Adrenal gland (tissue), 12 donors: ENCODE results near the gene PLA2G4E. TPM values are rescaled to one million over a fixed set of nuclear protein-coding genes. Genes with fewer than 3 reads are reported as not detected.

Experiments used
- DNase-seq, 7 donors: peaks; one replicate each; pipeline ENCODE4 v3.0.0-alpha.2; 2019 to 2020
- H3K27ac ChIP-seq, 5 donors: fragments of 200-600 bp; sonication (generic) in 4 of 5; 1 replicate in 3 of 5; 2 replicates in 2 of 5; pipeline versions ENCODE4 v1.5.1 to v1.8.0; 2016 to 2020; ENCODE audit warnings: mild to moderate bottlenecking in 1 of 5
- H3K27me3 ChIP-seq: fragments of 200-600 bp; 2 replicates; pipeline ENCODE4 v1.8.0; 2021
- H3K36me3 ChIP-seq, 2 donors: fragments of 200-600 bp; replicated peaks in 1 of 2; 1 replicate in 1 of 2; 2 replicates in 1 of 2; pipeline versions ENCODE4 v1.5.1 to v1.8.0; 2018 to 2022
- H3K4me1 ChIP-seq, 2 donors: fragments of 200-600 bp; replicated peaks in 1 of 2; 1 replicate in 1 of 2; 2 replicates in 1 of 2; pipeline versions ENCODE4 v1.5.1 to v1.8.0; 2018 to 2021
- H3K4me3 ChIP-seq, 4 donors: fragments of 200-600 bp; sonication (generic) in 3 of 4; one replicate each; pipeline ENCODE4 v1.5.1; 2016 to 2018
- H3K9me3 ChIP-seq, 3 donors: fragments of 200-600 bp; sonication (generic) in 1 of 3; replicated peaks in 1 of 3; 1 replicate in 2 of 3; 2 replicates in 1 of 3; pipeline versions ENCODE4 v1.5.1 to v1.8.0; 2016 to 2021
- CTCF ChIP-seq, 6 experiments: fragments of 450-650 bp in 4 of 6; fragments of 200-600 bp in 2 of 6; sonication (generic) in 1 of 6; IDR thresholded peaks; 1 replicate in 5 of 6; 2 replicates in 1 of 6; pipeline versions ENCODE4 v1.5.1 to v1.8.0; 2016 to 2021; ENCODE audit warnings: antibody characterized with exemption in 6 of 6, mild to moderate bottlenecking in 2 of 6, moderate library complexity in 1 of 6
- POLR2A ChIP-seq, 2 donors: fragments of 450-650 bp; IDR thresholded peaks; one replicate each; pipeline ENCODE4 v1.6.1; 2017; ENCODE audit warnings: antibody characterized with exemption in 2 of 2, mild to moderate bottlenecking in 2 of 2, moderate library complexity in 1 of 2
- whole genome bisulfite sequencing, 4 donors: extraction: QIAGEN DNeasy Blood & Tissue Kit in 2 of 4; methylation state at CpG; one replicate each; pipeline versions ENCODE4 v1.1.5 to v1.1.7; 2013 to 2017; 5-methylcytosine and 5-hydroxymethylcytosine counted together
- intact Hi-C, 2 donors: fragments of 100-400 bp; cut with DNase I; formaldehyde crosslinking; loops; one replicate each; pipeline versions ENCODE4 v1.14.1 to v1.15.0; 2022 to 2023
- polyA plus RNA-seq, 3 donors: library from polyadenylated mRNA; stranded (reverse); fragments of 200-250 nt in 2 of 3; fragments of 350-450 nt in 1 of 3; fragmentation: Illumina TruSeq in 1 of 3; extraction: RNeasy Lipid Tissue Mini Kit (QIAGEN cat#74804) in 1 of 3; gene quantifications; one replicate each; pipeline ENCODE4 v1.2.3, GENCODE V29; 2013 to 2014
- total RNA-seq, 9 donors: library from RNA; depleted of rRNA in 4 of 9; stranded (reverse); fragments of >200 nt in 4 of 9; fragments of 120-200 nt in 1 of 9; fragmentation: NEBNext Ultra II Directional in 1 of 9; extraction: Animal tissue kit (Norgen Biotek cat#: 25700) in 1 of 9; gene quantifications; one replicate each; pipeline versions ENCODE4 v1.1.0 to v1.2.4, GENCODE V29; 2013 to 2023
- donor health status: healthy with polysubstance abuse.
- donor health status: Bipolar disorder and iron deficiency.
- donor health status: DM: yes; HTN: yes; CAD: no.
- donor health status: DM: no; HTN: no; CAD: no.
- donor health status: DM: no; HTN: no; CAD: no.
- donor health status: DM: yes; HTN: yes; CAD: no.

PLA2G4E gene
- total and polyA plus RNA-seq, 12 donors: 0.03 to 1.1 (median 0.23) TPM; not detected in 8

GRCh38 chr15:41987246-41987924 lies 33.5 kb downstream of the PLA2G4E start:
- Histone ChIP-seq H3K9me3 (no peaks in the 10 kb centered on the region), H3K27me3 (no peaks in the 10 kb centered on the region), H3K27ac (no peak overlapping the region), H3K4me3 (no peak overlapping the region), H3K4me1 (no peaks in the 10 kb centered on the region), H3K36me3 (no peaks in the 10 kb centered on the region)
- no peak for DNase-seq
- 72 to 84% (median 72%) methylated on average over 11 to 17 of the region's 17 CpGs for WGBS, 4 donors
- TF ChIP-seq POLR2A (IDR thresholded peaks at IDR 0.05): no peak
- no peak for TF ChIP-seq CTCF (IDR thresholded peaks at IDR 0.05)
- intact Hi-C loops: loop anchor here (5.0 kb wide), 2 partner anchors 75 to 150 kb away; no protein-coding TSS in a partner anchor

- intact Hi-C loops: loop anchor here (5.0 kb wide), 2 partner anchors 77 to 152 kb away; no protein-coding TSS in a partner anchor
- no peak for DNase-seq
- H3K27me3 ChIP-seq: no peaks in the 10 kb centered on the region
- TF ChIP-seq CTCF (IDR thresholded peaks at IDR 0.05) (no peak), POLR2A (IDR thresholded peaks at IDR 0.05) (no peak)
- no peaks in the 10 kb centered on the region for H3K36me3 ChIP-seq
- no peaks in the 10 kb centered on the region for H3K4me1 ChIP-seq
- no peaks in the 10 kb centered on the region for H3K9me3 ChIP-seq
- no peak overlapping the region for H3K4me3 ChIP-seq
- no peak overlapping the region for H3K27ac ChIP-seq
- 91 to 92% (median 91%) methylated on average over 15 to 19 of the region's 19 CpGs for WGBS, 4 donors
Observed at GRCh38 chr15:41985236-41986160, 35.3 kb downstream of the PLA2G4E start.

GRCh38 chr15:41984622-41985021 lies 36.2 kb downstream of the PLA2G4E start:
- intact Hi-C loops: loop anchor here (5.0 kb wide), 2 partner anchors 78 to 153 kb away; no protein-coding TSS in a partner anchor
- TF ChIP-seq POLR2A (IDR thresholded peaks at IDR 0.05) (no peak), CTCF (IDR thresholded peaks at IDR 0.05) (no peak)
- Histone ChIP-seq H3K4me1 (no peaks in the 10 kb centered on the region), H3K27me3 (no peaks in the 10 kb centered on the region), H3K36me3 (no peaks in the 10 kb centered on the region), H3K4me3 (no peak overlapping the region), H3K9me3 (no peaks in the 10 kb centered on the region), H3K27ac (no peak overlapping the region)
- no peak for DNase-seq
- 81 to 93% (median 86%) methylated on average over 5 of the region's 5 CpGs for WGBS, 4 donors
